ENCODE data around the gene NODAL.
A peak's percentile ranks its signal among the peaks of the same experiment; 100 is the strongest.

The NODAL gene

GRCh38 chr10:70462349-70462984 lies 21.0 kb upstream of the NODAL start:
- DNase-seq: no peak

GRCh38 chr10:70461397-70462348 lies 20.2 kb upstream of the NODAL start:
- peak; percentile 56 to 76 (median 70) for DNase-seq

- no peak for DNase-seq
These were observed 18.5 kb upstream of the NODAL start for GRCh38 chr10:70459774-70460490.

- DNase-seq: peak; percentile 24 to 65 (median 56)
These were observed 17.7 kb upstream of the NODAL start for GRCh38 chr10:70459061-70459773.

GRCh38 chr10:70458329-70459060 lies 17.0 kb upstream of the NODAL start:
- DNase-seq: peak; percentile 74 to 88 (median 82)

- DNase-seq: peak in 3 of 4 experiments; percentile 55 to 61 (median 57)
These were observed 16.4 kb upstream of the NODAL start for GRCh38 chr10:70457759-70458305.

- DNase-seq: peak in 1 of 4 experiments; percentile 39
These were observed 14.7 kb upstream of the NODAL start for GRCh38 chr10:70456164-70456563.

- no peak for DNase-seq
These were observed 13.7 kb upstream of the NODAL start for GRCh38 chr10:70455213-70455630.

- DNase-seq: no peak
These were observed 6.8 kb upstream of the NODAL start for GRCh38 chr10:70448236-70448635.

GRCh38 chr10:70445718-70446657 lies 4.5 kb upstream of the NODAL start:
- no peak for DNase-seq

- DNase-seq: no peak
These were observed 3.3 kb upstream of the NODAL start for GRCh38 chr10:70444744-70445143.

- DNase-seq: no peak
These were observed 979 bp upstream of the NODAL start for GRCh38 chr10:70442332-70442988.

- DNase-seq: no peak
These were observed 421 bp upstream of the NODAL start for GRCh38 chr10:70441895-70442309.

- no peak for DNase-seq
These were observed 953 bp downstream of the NODAL start for GRCh38 chr10:70440296-70441160.

- no peak for DNase-seq
These were observed 3.8 kb downstream of the NODAL start for GRCh38 chr10:70437721-70438120.

- DNase-seq: no peak
These were observed 6.0 kb downstream of the NODAL start for GRCh38 chr10:70435241-70436085.

GRCh38 chr10:70433581-70434280 lies 7.8 kb downstream of the NODAL start:
- no peak for DNase-seq

Data from suppressor macrophage (primary cell).